GM18951 (cell line): ENCODE results near the gene SGPL1.
"Not testable (repeated sequence)": the region's sequence is repeated elsewhere in the genome, so short reads cannot be mapped to it uniquely, and the experiment has no call there.

Source experiments
- POLR2A ChIP-seq: IDR thresholded peaks from 4 replicates; pipeline ENCODE4 v1.6.1; 2011; ENCODE audit warnings: mild to moderate bottlenecking; ENCODE audit not compliant: insufficient read length, insufficient read depth; ENCODE audit errors: extremely low read depth
- in situ Hi-C: fragments of 300-500 bp; cut with MboI; formaldehyde crosslinking; loops from one replicate; pipeline ENCODE4 v1.12.0; 2022; ENCODE audit warnings: low sequenced_read_pairs, mixed read lengths, inconsistent platforms; ENCODE audit not compliant: unreplicated experiment

SGPL1 gene, protein sequence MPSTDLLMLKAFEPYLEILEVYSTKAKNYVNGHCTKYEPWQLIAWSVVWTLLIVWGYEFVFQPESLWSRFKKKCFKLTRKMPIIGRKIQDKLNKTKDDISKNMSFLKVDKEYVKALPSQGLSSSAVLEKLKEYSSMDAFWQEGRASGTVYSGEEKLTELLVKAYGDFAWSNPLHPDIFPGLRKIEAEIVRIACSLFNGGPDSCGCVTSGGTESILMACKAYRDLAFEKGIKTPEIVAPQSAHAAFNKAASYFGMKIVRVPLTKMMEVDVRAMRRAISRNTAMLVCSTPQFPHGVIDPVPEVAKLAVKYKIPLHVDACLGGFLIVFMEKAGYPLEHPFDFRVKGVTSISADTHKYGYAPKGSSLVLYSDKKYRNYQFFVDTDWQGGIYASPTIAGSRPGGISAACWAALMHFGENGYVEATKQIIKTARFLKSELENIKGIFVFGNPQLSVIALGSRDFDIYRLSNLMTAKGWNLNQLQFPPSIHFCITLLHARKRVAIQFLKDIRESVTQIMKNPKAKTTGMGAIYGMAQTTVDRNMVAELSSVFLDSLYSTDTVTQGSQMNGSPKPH

DNA sequence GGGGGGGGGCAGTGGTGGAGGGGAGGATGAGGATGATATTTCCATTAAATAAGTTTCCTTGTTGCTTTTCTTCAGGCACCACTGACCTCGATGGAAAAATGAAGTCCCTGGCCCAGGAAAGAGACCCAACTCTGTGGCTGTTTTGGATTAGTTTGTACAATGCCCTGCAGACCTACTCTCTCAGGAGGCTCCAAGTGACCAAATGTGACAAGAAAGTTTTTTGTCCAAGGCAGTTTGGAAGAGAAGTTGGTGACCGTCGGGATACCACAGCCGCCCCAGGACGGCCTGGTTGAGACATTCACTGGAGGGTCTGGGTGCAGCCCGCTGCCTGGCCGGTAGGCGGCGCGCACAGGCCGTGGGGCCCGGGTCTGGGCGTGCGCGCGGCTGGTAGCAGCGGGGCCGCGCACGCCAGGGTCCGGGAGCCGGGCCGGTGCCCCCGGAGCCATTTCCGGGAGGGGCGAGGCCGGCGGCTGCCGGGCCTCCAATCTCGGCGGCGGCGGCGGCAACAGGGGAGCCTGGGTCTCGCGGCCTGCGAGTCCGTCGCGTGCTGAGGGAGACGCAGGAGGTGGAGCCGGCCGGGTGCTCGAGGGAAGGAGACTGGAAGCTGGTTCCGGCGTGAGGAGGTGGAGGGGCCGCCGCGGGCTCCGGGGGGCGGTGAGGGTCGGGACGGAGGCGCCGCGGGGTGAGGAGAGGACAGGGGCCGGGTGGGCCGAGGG is at the start of gene SGPL1:
SGPL1 (plus strand) TSS at position 445 of the 716 bp plus-strand sequence. CDS start 906 bp downstream, outside the sequence.
- peak; percentile 77 for TF ChIP-seq POLR2A
- in situ Hi-C loops: no loop called here

DNA sequence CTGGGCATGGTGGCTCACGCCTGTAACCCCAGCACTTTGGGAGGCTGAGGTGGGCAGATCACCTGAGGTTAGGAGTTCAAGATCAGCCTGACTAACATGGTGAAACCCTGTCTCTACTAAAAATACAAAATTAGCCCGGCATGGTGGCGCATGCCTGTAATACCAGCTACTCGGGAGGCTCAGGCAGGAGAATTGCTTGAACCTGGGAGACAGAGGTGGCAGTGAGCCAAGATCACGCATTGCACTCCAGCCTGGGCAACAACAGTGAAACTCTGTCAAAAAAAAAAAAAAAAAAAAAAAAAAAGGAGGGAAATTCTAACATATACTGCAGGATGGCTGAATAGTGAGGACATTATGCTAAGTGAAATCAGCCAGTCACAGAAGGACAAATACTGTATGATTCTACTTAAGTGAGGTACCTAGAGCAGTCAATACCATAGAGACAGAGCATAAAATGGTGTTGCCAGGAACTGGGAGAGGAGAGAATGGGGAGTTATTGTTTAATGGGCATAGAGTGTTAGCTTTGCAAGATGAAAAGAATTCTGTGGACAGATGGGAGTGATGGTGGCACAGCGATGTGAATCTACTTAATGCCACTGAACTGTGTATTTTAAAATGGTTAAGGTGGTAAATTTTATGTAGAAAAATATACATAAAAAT is 47.6 kb upstream of the SGPL1 start:
- in situ Hi-C loops: not testable (repeated sequence)

DNA sequence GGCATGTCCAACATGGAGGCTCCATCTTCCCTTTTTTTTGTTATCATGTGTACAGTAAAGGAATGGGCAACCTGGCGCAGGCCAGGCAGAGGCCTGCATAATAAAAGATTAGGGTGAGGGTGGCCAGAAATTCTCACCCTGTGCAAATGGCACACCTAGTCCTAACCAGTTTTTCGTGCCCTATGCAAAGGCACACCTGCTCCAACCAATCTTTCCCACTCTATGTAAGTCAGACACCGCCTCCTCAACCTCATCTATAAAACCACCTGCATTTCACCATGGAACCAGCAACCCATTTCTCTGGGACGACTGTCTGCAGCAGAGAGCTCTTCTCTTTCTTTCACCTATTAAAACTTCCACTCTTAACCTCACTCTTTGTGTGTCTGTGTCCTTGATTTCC is 46.6 kb upstream of the SGPL1 start:
- TF ChIP-seq POLR2A: no peak
- in situ Hi-C loops: no loop called here

DNA sequence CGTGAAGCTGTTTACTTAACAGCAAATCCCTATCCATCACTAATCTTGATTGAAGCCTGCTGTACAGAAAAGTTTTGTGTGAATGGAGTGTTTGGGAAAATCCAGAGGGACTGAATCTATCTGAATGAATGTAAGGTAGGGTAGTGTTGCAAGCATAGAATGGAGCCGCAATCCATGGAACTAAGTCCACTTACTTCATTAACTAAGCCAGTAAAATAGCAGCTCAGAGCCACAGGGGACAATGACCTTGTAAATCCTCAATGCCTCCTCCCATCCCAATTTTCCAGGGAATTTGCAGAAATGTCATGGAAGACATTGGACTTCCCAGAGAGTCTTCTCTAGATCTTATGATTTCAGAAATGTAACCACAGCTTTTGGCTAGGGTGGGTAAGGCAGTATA is 45.7 kb upstream of the SGPL1 start:
- in situ Hi-C loops: no loop called here
- no peak for TF ChIP-seq POLR2A

DNA sequence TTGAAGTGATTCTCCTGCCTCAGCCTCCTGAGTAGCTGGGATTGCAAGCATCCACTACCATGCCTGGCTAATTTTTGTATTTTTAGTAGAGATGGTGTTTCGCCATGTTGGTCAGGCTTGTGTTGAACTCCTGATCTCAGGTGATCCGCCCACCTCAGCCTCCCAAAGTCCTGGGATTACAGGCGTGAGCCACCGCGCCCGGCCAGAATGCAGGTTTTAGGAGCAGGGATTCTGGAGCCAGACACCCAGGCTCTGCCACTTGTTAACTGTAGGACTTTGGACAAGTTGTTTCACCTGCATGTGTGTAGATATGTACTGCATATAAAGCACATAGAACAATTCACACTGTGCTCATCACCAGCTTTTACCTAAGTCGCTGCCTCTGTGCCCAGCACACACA is 45.2 kb upstream of the SGPL1 start:
- in situ Hi-C loops: not testable (repeated sequence)

DNA sequence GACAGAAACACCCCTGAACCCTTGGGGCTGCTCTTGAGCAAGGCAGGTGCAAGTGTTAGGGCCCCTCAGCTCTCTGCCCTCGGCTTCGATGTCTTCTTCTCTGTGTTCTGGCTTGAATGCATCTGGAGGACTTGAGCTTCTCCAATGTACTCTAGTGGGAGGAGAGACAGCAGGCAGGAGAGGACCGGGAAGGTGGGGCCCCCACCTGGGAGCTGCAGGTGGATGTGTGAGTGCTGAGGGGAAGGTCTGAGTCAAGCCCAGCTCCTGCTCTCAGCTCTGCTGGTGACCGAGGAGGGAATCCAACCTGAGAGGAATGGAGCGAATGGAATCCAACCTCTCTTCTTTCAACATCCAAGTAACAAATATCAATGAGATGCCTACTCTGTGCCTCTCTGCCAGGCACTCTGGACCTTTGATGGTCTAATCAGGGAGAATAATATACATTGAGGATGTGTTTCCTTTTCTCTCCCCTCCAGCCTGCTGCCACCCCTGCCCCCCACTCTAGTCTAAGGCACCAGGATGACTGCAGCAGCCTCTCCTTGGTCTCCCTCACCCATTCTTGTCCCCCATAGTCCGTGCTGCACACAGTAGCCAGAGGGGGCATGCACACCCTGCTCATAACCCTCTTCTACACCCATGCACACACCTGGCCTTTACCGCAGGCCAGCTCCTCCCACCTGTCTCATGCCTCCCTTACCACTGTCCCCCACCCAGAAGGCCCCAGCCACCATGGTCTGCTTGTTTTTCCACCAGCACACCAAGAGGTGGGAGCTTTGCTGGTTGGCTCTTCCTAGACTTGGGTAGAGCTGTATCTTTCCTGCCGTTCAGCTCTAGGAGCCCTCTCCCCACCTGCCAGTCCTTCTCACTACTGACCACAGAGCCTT is 44.2 kb upstream of the SGPL1 start:
- in situ Hi-C loops: no loop called here
- no peak for TF ChIP-seq POLR2A

DNA sequence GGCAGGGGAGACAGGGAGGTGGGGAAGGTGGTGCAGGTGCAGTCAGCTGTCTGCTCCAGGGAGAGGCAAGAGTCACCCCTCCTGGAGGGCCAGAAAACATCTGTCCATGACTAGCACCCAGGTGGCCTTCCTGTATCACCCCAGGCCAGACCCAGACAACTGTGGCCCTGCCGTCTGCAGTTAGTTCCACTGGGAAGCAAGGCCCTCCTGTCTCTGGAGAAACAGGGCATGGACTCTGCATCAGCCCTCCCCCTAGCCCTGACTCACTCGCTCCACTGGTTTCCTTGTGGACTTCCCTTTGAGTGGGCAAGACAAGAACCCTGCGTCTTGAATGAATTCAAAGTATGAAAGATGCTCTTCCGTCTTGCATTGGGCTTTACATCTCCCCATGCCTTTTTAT is 43.1 kb upstream of the SGPL1 start:
- in situ Hi-C loops: no loop called here
- no peak for TF ChIP-seq POLR2A

DNA sequence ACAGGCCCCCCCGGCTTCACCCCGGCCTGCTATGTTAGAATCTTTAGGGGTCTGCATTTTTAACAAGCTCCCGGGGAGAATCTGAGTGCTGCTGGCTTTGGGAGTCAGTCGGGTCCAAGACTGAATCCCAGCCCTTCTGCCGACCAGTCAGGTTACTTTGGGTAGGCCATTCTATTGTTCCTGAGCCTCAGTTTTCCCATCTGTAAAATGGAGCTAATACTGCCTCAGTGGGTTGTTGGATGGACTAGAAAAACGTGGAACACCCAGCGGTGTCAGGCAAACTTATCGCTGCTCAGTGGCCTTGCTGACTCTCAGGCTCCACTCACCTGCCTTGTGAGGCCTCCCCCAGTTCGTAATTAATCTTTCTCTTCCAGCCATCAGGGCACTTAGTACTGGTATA is 42.3 kb upstream of the SGPL1 start:
- in situ Hi-C loops: no loop called here

DNA sequence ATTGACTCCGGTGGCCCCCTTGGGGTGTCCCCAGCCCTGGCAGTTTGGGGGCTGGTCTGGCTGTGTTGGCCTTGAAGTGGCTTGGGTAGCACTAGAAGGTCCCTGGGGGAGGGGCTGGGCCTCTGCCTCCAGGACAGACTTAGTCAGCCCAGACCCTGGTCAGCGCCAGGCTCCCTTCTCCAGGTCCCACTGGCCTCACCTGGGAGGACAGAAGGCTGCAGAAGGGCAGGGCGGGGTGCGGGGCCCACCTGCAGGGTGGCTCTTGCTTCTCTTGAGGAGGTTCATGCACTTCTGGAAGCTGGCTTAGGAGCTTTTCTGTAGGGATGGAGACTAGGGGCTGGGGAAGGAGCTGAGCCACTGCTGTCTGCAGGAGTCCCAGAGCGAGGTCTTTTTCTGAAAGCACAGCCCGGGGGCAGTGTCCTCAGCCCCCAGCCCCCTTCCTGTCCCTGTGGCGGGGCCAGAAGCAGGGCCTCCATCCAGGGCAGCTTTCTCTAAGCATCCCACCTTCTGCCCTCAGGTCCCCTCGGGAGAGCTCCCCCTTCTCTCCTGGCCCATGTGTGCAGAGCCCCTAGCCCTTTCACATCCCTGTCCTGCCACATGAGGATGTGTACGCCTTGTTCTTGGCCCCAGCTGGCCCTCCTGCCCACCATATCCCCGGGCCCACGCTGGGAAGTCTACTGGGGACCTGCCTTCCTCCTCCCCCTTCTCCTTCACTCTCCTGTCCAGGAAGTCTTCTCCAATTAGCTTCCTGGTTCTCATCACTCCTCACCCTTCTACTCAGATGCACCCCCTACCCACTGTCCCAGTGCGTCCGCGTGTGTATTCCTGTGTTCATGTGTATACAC is 41.6 kb upstream of the SGPL1 start:
- no peak for TF ChIP-seq POLR2A
- in situ Hi-C loops: no loop called here

More for the DNA sequence above, 42.3 kb upstream of the SGPL1 start:
- no peak for TF ChIP-seq POLR2A

DNA sequence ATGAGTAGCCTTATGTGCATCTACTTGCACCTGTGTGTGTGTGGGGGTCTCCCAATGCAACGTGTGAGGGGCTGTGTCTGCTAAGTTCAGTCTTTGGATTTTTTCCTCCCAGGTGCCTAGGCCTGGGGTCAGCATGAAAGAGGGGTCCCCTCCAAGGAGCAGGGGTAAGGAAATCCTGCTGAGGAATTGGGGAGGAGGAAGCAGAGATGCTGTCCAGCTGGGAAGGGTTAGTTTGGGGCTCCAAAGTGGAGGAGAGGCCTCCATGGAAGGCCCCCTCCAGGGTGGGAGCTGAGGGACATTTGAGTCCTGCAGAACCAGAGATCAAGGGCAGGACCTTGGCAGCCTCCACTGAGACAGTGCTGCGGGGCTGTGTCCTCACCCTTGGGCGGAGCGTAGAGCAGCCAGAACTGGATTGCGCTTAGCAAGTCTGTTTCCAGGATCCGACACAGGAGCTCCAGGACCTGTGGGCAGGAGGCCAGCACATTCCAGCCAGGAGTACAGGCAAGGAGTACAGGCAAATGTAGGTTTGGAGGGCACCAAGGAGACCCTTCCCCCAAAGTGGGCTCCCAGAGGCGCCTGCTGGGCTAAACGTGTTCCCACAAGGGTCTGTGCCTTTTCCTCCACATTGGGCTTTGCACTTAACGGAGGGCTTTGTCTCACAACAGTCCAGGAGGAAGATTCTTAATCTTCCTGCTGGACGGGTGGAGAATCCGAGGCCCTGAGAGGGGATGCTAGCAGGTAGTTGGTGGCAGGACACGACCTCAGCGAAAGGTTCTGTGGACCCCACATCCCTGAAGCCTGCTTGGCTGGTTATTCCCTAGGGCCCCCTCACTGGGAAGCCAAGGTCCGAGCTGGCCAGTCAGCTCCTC is 40.7 kb upstream of the SGPL1 start:
- in situ Hi-C loops: no loop called here
- no peak for TF ChIP-seq POLR2A
